Glomerular visceral epithelial cell (primary cell): ENCODE measurements around the gene EHMT1.
"Not testable (repeated sequence)": the region's sequence is repeated elsewhere in the genome, so short reads cannot be mapped to it uniquely, and the experiment has no call there.

Experiments
- DNase-seq: peaks from one replicate; pipeline ENCODE4 v3.0.0-alpha.2; 2016; ENCODE audit errors: extremely low spot score

The EHMT1 gene

GRCh38 chr9:137873408-137873807 lies 254.6 kb downstream of the EHMT1 start:
- DNase-seq, result no peak

DNA sequence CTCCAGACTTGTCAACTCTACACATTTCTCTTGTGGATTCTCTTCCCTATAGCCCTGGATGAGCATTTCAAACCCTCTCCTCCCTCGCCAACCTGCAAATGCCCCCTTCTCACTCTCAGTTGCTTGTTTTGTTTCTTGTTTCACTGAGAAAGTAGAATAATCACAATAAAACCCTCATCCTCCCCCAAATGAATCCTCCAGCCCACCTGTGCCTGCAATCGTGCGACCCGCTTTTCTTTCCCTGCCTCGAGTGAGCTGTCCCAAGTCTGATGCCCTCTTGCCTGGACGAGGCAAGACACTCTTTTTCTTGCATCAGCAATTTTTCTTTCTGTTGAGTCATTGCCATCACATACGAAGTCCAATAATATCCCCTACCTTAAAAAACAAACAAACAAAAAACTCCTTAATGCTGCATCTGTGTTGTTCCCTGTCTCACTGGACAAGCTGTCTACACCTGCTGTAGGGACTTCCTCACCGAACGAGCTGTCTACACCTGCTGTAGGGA lies 255.1 kb downstream of the EHMT1 start:
- DNase-seq, result no peak

DNA sequence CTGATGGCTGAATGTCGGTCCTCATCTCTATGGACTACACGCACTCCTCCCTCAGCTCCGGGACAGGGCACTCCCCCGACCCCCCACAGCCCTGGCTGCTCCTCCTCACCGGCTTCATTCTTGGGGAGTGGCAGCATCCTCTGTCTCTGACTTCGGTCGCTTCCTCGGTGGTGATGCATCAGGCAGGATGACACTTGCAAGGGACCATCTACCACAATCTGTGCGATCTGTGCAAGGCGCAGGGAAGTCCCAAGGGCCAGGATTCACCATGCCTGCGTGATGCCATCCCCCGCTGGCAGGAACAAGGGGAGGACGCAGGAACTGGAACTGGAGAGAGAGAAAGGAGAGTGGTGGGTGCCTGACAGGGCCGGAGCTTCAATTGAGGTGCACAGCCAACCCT lies 256.5 kb downstream of the EHMT1 start:
- DNase-seq, result no peak

GRCh38 chr9:137875846-137876245 lies 257.0 kb downstream of the EHMT1 start:
- no peak for DNase-seq

GRCh38 chr9:137876269-137876668 lies 257.5 kb downstream of the EHMT1 start:
- DNase-seq, result no peak

- DNase-seq, result no peak
Measured at GRCh38 chr9:137876781-137877386, 258.1 kb downstream of the EHMT1 start.

DNA sequence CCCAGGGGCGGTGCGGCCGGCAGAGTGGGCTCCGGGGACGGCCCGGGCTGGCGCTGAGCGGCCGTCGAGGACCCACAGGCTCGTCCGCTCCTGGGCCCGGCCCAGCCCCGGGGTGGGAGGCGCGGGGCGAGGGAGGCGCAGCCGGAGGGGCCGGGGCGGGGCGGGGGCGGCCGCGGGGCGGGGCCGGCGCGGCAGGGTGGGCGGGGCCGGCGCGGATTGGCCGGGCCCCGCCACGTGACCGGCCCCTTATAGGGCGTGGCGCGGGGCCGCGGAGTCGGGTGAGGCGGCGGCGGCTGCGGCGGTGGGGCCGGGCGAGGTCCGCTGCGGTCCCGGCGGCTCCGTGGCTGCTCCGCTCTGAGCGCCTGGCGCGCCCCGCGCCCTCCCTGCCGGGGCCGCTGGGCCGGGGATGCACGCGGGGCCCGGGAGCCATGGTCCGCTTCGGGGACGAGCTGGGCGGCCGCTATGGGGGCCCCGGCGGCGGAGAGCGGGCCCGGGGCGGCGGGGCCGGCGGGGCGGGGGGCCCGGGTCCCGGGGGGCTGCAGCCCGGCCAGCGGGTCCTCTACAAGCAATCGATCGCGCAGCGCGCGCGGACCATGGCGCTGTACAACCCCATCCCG lies 258.8 kb downstream of the EHMT1 start, which contains the start of gene CACNA1B:
Gene CACNA1B, plus strand, starts transcription at position 277 of the 617 bp plus-strand sequence. Its CDS starts 152 bp downstream, at position 429.
- not testable (repeated sequence) for DNase-seq

GRCh38 chr9:137878146-137878941 lies 259.5 kb downstream of the EHMT1 start:
- no peak for DNase-seq

GRCh38 chr9:137879052-137879451 lies 260.2 kb downstream of the EHMT1 start:
- no peak for DNase-seq

DNA sequence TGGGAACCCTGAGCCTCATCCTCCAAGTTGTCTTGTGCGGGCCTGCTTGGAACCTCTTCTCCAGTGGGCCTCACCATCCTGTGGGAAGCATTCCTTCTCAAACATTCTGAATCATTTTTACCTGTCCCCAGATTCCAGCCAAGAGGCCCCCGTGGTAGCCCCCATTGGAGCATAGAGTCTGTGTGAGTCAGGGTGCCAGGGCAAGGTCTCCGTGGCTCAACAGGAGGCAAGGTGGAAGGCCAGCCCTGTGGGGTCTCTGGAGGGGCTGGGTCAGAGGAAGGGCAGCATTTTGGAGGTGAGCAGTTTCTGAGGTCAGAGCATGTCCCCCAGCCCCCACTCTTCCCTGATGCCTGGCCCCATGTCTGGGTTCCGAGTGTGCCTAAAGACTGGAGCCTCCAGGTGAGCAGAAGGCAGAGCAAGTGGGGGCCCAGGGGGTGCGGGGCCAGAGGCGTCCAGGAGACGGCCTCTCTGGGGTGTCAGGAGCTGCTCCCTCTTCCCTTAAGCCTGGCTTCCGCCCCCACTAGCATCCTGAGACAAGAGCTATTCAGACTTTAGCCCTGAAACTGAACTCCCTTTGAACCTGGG lies 260.9 kb downstream of the EHMT1 start:
- DNase-seq, result no peak

GRCh38 chr9:137880160-137880975 lies 261.6 kb downstream of the EHMT1 start:
- no peak for DNase-seq

- no peak for DNase-seq
Measured at GRCh38 chr9:137880976-137881530, 262.2 kb downstream of the EHMT1 start.

GRCh38 chr9:137881591-137882505 lies 263.0 kb downstream of the EHMT1 start:
- DNase-seq, result no peak

- DNase-seq, result no peak
Measured at GRCh38 chr9:137882506-137882821, 263.7 kb downstream of the EHMT1 start.

- not testable (repeated sequence) for DNase-seq
Measured at GRCh38 chr9:137883977-137884376, 265.2 kb downstream of the EHMT1 start.

DNA sequence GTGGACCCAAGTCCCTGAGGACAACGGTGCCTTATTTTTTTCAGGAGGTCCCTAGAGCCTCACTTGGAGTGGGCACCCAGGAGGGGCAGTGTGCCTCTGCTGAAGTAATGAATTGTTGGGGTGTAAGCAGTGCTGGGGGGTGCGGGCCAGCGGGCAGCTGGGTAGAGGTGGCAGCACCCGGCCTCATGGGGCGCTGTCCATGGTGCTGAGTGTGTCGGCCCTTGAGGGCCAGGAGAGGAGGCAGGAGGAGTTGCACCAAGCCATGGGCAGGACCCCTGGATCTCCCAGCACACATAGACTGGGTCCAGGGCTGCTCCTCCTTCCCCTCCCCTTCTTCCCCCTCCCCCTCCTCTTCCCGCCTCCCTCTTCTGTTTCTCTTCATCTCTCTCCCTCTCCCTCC lies 265.7 kb downstream of the EHMT1 start:
- DNase-seq, result not testable (repeated sequence)

DNA sequence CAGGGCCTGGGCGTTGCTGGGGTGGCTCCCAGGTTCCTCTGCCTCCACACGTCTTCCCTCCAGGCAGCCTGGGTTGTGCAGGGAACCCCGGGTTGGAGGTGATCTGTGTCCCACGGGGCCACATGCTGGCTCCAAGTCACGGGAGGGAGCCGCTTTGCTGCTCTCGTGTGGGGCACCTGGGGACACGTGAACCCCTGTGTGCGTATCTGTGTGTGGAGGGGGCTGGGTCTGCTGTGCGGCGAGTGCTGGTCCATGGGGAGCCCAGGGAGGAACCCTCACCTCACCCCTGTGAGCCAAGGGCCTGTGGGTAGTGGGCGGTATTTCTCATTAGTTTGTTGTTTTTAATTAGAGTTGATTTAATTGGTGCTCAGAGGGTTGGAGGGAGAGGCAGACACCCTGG lies 266.3 kb downstream of the EHMT1 start:
- DNase-seq, result not testable (repeated sequence)
